Tibial nerve (tissue), 3 donors: ENCODE results near the gene SPOCK1.

ENCODE experiments used
- CTCF ChIP-seq, 5 experiments: fragments of 200-600 bp in 3 of 5; fragments of 450-650 bp in 2 of 5; sonication (generic) in 3 of 5; IDR thresholded peaks; one replicate each; pipeline ENCODE4 v1.5.1; 2016 to 2019; ENCODE audit warnings: antibody characterized with exemption in 5 of 5, mild to moderate bottlenecking in 3 of 5, moderate library complexity in 2 of 5
- POLR2A ChIP-seq, 2 donors: fragments of 450-650 bp; IDR thresholded peaks; one replicate each; pipeline ENCODE4 v1.6.1; 2017; ENCODE audit warnings: antibody characterized with exemption in 2 of 2, mild to moderate bottlenecking in 2 of 2, moderate library complexity in 2 of 2

- TF ChIP-seq CTCF (IDR thresholded peaks at IDR 0.05) (no peak), POLR2A (IDR thresholded peaks at IDR 0.05) (no peak)
Measured at GRCh38 chr5:137310051-137310730, 188.9 kb downstream of the SPOCK1 start.
